RWPE2 (cell line): Measurements from ENCODE around the gene CYB5D1.

Experiments
- ATAC-seq: fragments of 200-7000 bp; cut with Tn5 transposase; 3 replicates; pipeline ENCODE4 v1.9.1; 2021; ENCODE audit warnings: low read depth
- DNase-seq: peaks from one replicate; pipeline ENCODE4 v3.0.0-alpha.2; 2020; ENCODE audit warnings: low spot score
- H3K27ac ChIP-seq: fragments of 450-650 bp; 2 replicates; pipeline ENCODE4 v1.5.1; 2017; ENCODE audit warnings: mild to moderate bottlenecking; ENCODE audit not compliant: poor library complexity, severe bottlenecking
- H3K27me3 ChIP-seq: fragments of 250-450 bp; sonication (Bioruptor Pico); 2 replicates; pipeline ENCODE4 v1.5.1; 2021; ENCODE audit warnings: mild to moderate bottlenecking, moderate library complexity; ENCODE audit not compliant: insufficient read depth, poor library complexity, severe bottlenecking
- H3K36me3 ChIP-seq: fragments of 250-450 bp; sonication (Bioruptor Pico); 2 replicates; pipeline ENCODE4 v1.5.1; 2020; ENCODE audit warnings: low read depth, mild to moderate bottlenecking, moderate library complexity
- H3K4me1 ChIP-seq: fragments of 250-450 bp; sonication (Bioruptor Pico); 2 replicates; pipeline ENCODE4 v1.5.1; 2021; ENCODE audit warnings: mild to moderate bottlenecking, moderate library complexity; ENCODE audit not compliant: insufficient read depth, poor library complexity, severe bottlenecking
- H3K4me3 ChIP-seq: fragments of 250-450 bp; sonication (Bioruptor Pico); 2 replicates; pipeline ENCODE4 v1.5.1; 2021; ENCODE audit warnings: mild to moderate bottlenecking, moderate library complexity; ENCODE audit not compliant: severe bottlenecking
- H3K9me3 ChIP-seq: fragments of 250-450 bp; sonication (Bioruptor Pico); 2 replicates; pipeline ENCODE4 v1.5.1; 2021; ENCODE audit warnings: mild to moderate bottlenecking, moderate library complexity; ENCODE audit not compliant: severe bottlenecking
- CTCF ChIP-seq: fragments of 450-650 bp; IDR thresholded peaks from one replicate; pipeline ENCODE4 v1.5.1; 2017; ENCODE audit warnings: mild to moderate bottlenecking, moderate library complexity; ENCODE audit not compliant: poor library complexity, severe bottlenecking

CYB5D1 gene

GRCh38 chr17:7839876-7840261 lies 17.9 kb upstream of the CYB5D1 start:
- no peak for TF ChIP-seq CTCF
- H3K4me1 ChIP-seq: peaks cover 21% of the 10 kb centered on the region
- peaks cover 12% of the 10 kb centered on the region for H3K36me3 ChIP-seq
- no peak for ATAC-seq
- no peaks in the 10 kb centered on the region for H3K9me3 ChIP-seq
- peak overlapping the region; percentile 97 for H3K27ac ChIP-seq
- H3K27me3 ChIP-seq: no peaks in the 10 kb centered on the region
- no peak for DNase-seq
- H3K4me3 ChIP-seq: no peak overlapping the region

GRCh38 chr17:7840441-7840840 lies 17.4 kb upstream of the CYB5D1 start:
- DNase-seq (no peak), ATAC-seq (no peak)
- no peaks in the 10 kb centered on the region for H3K27me3 ChIP-seq
- no peaks in the 10 kb centered on the region for H3K9me3 ChIP-seq
- peaks cover 21% of the 10 kb centered on the region for H3K4me1 ChIP-seq
- H3K27ac ChIP-seq: peak overlapping the region; percentile 97
- no peak overlapping the region for H3K4me3 ChIP-seq
- peaks cover 17% of the 10 kb centered on the region for H3K36me3 ChIP-seq
- no peak for TF ChIP-seq CTCF

GRCh38 chr17:7840875-7841274 lies 16.9 kb upstream of the CYB5D1 start:
- Histone ChIP-seq H3K27me3 (no peaks in the 10 kb centered on the region), H3K4me3 (peak overlapping the region; percentile 46), H3K4me1 (peaks cover 21% of the 10 kb centered on the region), H3K9me3 (no peaks in the 10 kb centered on the region), H3K36me3 (peaks cover 20% of the 10 kb centered on the region), H3K27ac (peak overlapping the region; percentile 97)
- TF ChIP-seq CTCF: no peak
- ATAC-seq (no peak), DNase-seq (no peak)

- H3K27me3 ChIP-seq: no peaks in the 10 kb centered on the region
- TF ChIP-seq CTCF: peak; percentile 56
- H3K4me1 ChIP-seq: peaks cover 21% of the 10 kb centered on the region
- DNase-seq: peak; percentile 88
- peak overlapping the region; percentile 97 for H3K27ac ChIP-seq
- peaks cover 20% of the 10 kb centered on the region for H3K36me3 ChIP-seq
- peak overlapping the region; percentile 46 for H3K4me3 ChIP-seq
- ATAC-seq: peak; percentile 16
- no peaks in the 10 kb centered on the region for H3K9me3 ChIP-seq
Observed at GRCh38 chr17:7841396-7841914, 16.3 kb upstream of the CYB5D1 start.

GRCh38 chr17:7841915-7842379 lies 15.9 kb upstream of the CYB5D1 start:
- ATAC-seq: peak; percentile 24
- peak; percentile 90 for DNase-seq
- Histone ChIP-seq H3K36me3 (peaks cover 21% of the 10 kb centered on the region), H3K9me3 (no peaks in the 10 kb centered on the region), H3K27me3 (no peaks in the 10 kb centered on the region), H3K27ac (peak overlapping the region; percentile 97), H3K4me3 (peak overlapping the region; percentile 46), H3K4me1 (peaks cover 20% of the 10 kb centered on the region)
- peak; percentile 15 for TF ChIP-seq CTCF
